Ascending aorta (tissue), 2 donors: ENCODE data around the gene MLX. TPM values are rescaled to one million over a fixed set of nuclear protein-coding genes. Genes with fewer than 3 reads are reported as not detected.
"Not testable (repeated sequence)": the region's sequence is repeated elsewhere in the genome, so short reads cannot be mapped to it uniquely, and the experiment has no call there.

ENCODE experiments used
- DNase-seq, 2 donors: peaks; one replicate each; pipeline ENCODE4 v3.0.0-alpha.2; 2019; ENCODE audit warnings: low spot score in 2 of 2
- H3K27ac ChIP-seq, 2 donors: fragments of 200-600 bp; sonication (generic); one replicate each; pipeline ENCODE4 v1.5.1; 2016 to 2017; ENCODE audit warnings: mild to moderate bottlenecking in 1 of 2
- H3K27me3 ChIP-seq: fragments of 200-600 bp; sonication (generic); one replicate; pipeline ENCODE4 v1.5.1; 2017
- H3K36me3 ChIP-seq, 2 donors: fragments of 200-600 bp; sonication (generic); one replicate each; pipeline ENCODE4 v1.5.1; 2016
- H3K4me1 ChIP-seq, 2 donors: fragments of 200-600 bp; sonication (generic); one replicate each; pipeline ENCODE4 v1.5.1; 2016 to 2017; ENCODE audit warnings: mild to moderate bottlenecking in 1 of 2
- H3K4me3 ChIP-seq, 2 donors: fragments of 200-600 bp; sonication (generic); one replicate each; pipeline ENCODE4 v1.5.1; 2016 to 2017; ENCODE audit warnings: mild to moderate bottlenecking in 1 of 2
- H3K9me3 ChIP-seq, 2 donors: fragments of 200-600 bp; sonication (generic); one replicate each; pipeline ENCODE4 v1.5.1; 2016
- CTCF ChIP-seq, 3 experiments: fragments of 200-600 bp in 2 of 3; fragments of 450-650 bp in 1 of 3; sonication (generic) in 2 of 3; IDR thresholded peaks; one replicate each; pipeline ENCODE4 v1.5.1; 2016 to 2019; ENCODE audit warnings: antibody characterized with exemption in 3 of 3, mild to moderate bottlenecking in 1 of 3, moderate library complexity in 1 of 3
- intact Hi-C: fragments of 100-400 bp; cut with DNase I; formaldehyde crosslinking; loops from one replicate; pipeline ENCODE4 v1.15.1; 2023
- total RNA-seq: library from RNA; depleted of rRNA; stranded (reverse); fragments of >200 nt; gene quantifications from one replicate; pipeline ENCODE4 v1.1.0, GENCODE V29; 2016

MLX gene
- total RNA-seq, 1 donor from 2014 or later = 15.8 TPM

- H3K9me3 ChIP-seq = no peaks in the 10 kb centered on the region
- no peak for TF ChIP-seq CTCF (IDR thresholded peaks at IDR 0.05)
- no peaks in the 10 kb centered on the region for H3K27me3 ChIP-seq
- H3K4me1 ChIP-seq = no peaks in the 10 kb centered on the region
- H3K36me3 ChIP-seq = peaks cover 15 to 24% of the 10 kb centered on the region in 2 donors
- H3K27ac ChIP-seq = no peak overlapping the region
- DNase-seq = no peak
- intact Hi-C loops = no loop called here
- H3K4me3 ChIP-seq = no peak overlapping the region
Observed at GRCh38 chr17:42547698-42548069, 19.2 kb upstream of the MLX start.

- peaks cover 0 to 1% of the 10 kb centered on the region in 2 donors for H3K4me1 ChIP-seq
- H3K27ac ChIP-seq = no peak overlapping the region
- DNase-seq = no peak
- no peaks in the 10 kb centered on the region for H3K27me3 ChIP-seq
- H3K36me3 ChIP-seq = peaks cover 9 to 18% of the 10 kb centered on the region in 2 donors
- H3K4me3 ChIP-seq = no peak overlapping the region
- H3K9me3 ChIP-seq = no peaks in the 10 kb centered on the region
- intact Hi-C loops = no loop called here
- TF ChIP-seq CTCF (IDR thresholded peaks at IDR 0.05) = no peak
Observed at GRCh38 chr17:42548070-42548837, 18.6 kb upstream of the MLX start.

DNA sequence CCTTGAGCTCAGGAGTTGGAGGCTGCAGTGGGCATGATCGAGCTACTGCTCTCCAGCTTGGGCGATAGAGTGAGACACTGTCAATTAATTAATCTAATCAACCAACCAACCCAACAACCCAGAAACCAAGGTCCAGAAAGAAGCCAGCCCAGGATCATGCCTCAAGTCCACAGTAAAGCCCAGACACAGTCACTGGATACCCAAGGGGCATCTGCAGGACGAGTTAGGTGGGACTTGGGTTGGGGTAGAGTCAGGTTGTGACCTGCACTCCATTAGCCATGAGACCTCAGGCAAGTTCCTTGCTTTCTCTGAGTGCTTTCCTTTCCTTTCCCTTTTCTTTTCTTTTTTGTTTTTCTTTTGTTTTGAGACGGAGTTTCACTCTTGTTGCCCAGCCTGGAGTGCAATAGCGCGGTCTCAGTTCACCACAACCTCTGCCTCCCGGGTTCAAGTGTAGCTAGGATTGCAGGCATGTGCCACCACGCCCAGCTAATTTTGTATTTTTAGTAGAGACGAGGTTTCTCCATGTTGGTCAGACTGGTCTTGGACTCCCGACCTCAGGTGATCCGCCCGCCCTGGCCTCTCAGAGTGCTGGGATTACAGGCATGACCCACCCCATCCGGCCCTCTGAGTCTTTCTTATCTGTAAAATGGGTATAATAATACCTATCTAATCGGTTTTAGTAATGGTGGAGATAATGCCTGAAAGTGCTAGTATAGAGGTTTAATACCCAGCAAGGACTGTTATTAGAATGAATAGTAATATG is 17.7 kb upstream of the MLX start:
- no peaks in the 10 kb centered on the region for H3K27me3 ChIP-seq
- no peak overlapping the region for H3K4me3 ChIP-seq
- H3K27ac ChIP-seq = no peak overlapping the region
- intact Hi-C loops = no loop called here
- TF ChIP-seq CTCF (IDR thresholded peaks at IDR 0.05) = no peak
- no peaks in the 10 kb centered on the region for H3K9me3 ChIP-seq
- DNase-seq = no peak
- H3K4me1 ChIP-seq = peaks cover 0 to 10% of the 10 kb centered on the region in 2 donors
- peaks cover under 1 to 9% of the 10 kb centered on the region in 2 donors for H3K36me3 ChIP-seq

GRCh38 chr17:42552736-42553135 is 14.2 kb upstream of the MLX start, which contains the start of gene HSD17B1:
TSS of gene HSD17B1 (plus strand) at chr17:42552923. CDS start at chr17:42552934, 11 bp downstream.
- H3K9me3 ChIP-seq, H3K27me3 ChIP-seq, DNase-seq, intact Hi-C loops, H3K36me3 ChIP-seq: not testable (repeated sequence)
- peaks cover 0 to 19% of the 10 kb centered on the region in 2 donors for H3K4me1 ChIP-seq
- peak within 1 kb of the TSS; percentile 82 to 83 for H3K4me3 ChIP-seq
- H3K27ac ChIP-seq = peak within 1 kb of the TSS; percentile 82 to 91

DNA sequence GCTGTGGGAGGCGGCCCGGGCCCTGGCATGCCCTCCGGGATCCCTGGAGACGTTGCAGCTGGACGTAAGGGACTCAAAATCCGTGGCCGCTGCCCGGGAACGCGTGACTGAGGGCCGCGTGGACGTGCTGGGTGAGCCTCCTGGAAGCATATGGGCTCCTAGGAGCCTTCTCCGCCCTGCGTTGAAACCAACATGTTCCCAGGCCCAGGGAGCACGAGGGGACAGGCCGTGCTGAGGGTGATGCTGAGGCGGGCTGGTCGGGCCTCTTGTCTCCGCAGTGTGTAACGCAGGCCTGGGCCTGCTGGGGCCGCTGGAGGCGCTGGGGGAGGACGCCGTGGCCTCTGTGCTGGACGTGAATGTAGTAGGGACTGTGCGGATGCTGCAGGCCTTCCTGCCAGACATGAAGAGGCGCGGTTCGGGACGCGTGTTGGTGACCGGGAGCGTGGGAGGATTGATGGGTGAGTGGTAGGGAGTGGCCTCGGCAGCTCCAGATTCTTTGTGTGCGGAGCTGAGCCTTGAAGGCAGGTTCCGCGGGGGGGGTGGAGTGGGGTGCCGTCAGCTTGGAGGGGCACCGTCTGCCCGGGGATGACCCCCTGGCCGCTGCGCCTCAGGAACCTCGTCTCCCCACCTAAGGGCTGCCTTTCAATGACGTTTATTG is 13.6 kb upstream of the MLX start:
- Histone ChIP-seq H3K27me3 (no peaks in the 10 kb centered on the region), H3K4me1 (peaks cover 0 to 19% of the 10 kb centered on the region in 2 donors), H3K36me3 (peaks cover 0 to 4% of the 10 kb centered on the region in 2 donors), H3K4me3 (peak overlapping the region in 1 of 2 donors; percentile 83), H3K27ac (peak overlapping the region; percentile 82 to 91), H3K9me3 (no peaks in the 10 kb centered on the region)
- TF ChIP-seq CTCF (IDR thresholded peaks at IDR 0.05) = no peak
- no peak for DNase-seq
- intact Hi-C loops = no loop called here
